Camera-type eye (tissue), 1 donor: ENCODE data around the gene PTPRC. TPM values are rescaled to one million over a fixed set of nuclear protein-coding genes. Genes with fewer than 3 reads are reported as not detected.

Experiments
- total RNA-seq: library from RNA; depleted of rRNA; stranded (reverse); fragments of >200 nt; gene quantifications from one replicate; pipeline ENCODE4 v1.2.3, GENCODE V29; 2014

PTPRC gene
- total RNA-seq = 12.3 TPM

GRCh38 chr1:198638894-198639635 lies at the start of gene PTPRC:
TSS of gene PTPRC (plus strand) at chr1:198639040. CDS start at chr1:198639269, 229 bp downstream.

Other genes starting within 250 kb of the PTPRC start
- gene ATP6V1G3, start 98.4 kb upstream of the PTPRC start, total RNA-seq = not detected